ENCODE results near the gene MPV17L2. TPM values are rescaled to one million over a fixed set of nuclear protein-coding genes. Genes with fewer than 3 reads are reported as not detected.

Gene MPV17L2
- total and polyA plus RNA-seq, 2 experiments from 2014 or later, result 22.4 to 31.8 TPM

GRCh38 chr19:18193388-18194180, 566 bp downstream of the MPV17L2 start:
- WGBS (ENCODE audit: low lambda C conversion rate, missing lambda C conversion rate), result 6% methylated on average over 45 of the region's 46 CpGs
- Histone ChIP-seq H3K79me2 (no peaks in the 10 kb centered on the region), H3K9me3 (ENCODE audit: low read depth) (no peaks in the 10 kb centered on the region), H3K4me3 (peak overlapping the region; percentile 25), H3K27me3 (no peaks in the 10 kb centered on the region), H3K4me2 (peak overlapping the region; percentile 98), H3K9me2 (replicated peaks; ENCODE audit: insufficient read depth) (no peaks in the 10 kb centered on the region), H2AFZ (peak overlapping the region; percentile 0), H3K36me3 (replicated peaks; ENCODE audit: insufficient read depth, low read depth) (no peaks in the 10 kb centered on the region), H4K20me1 (ENCODE audit: insufficient read depth, poor library complexity, severe bottlenecking) (no peaks in the 10 kb centered on the region), H3K4me1 (ENCODE audit: insufficient read depth) (peaks cover 10% of the 10 kb centered on the region), H3K27ac (peak overlapping the region; percentile 41)
- no peak for DNase-seq (ENCODE audit: low spot score)
- TF ChIP-seq CTCF (IDR thresholded peaks at IDR 0.05; ENCODE audit: poor library complexity) (no peak), EZH2phosphoT487 (IDR thresholded peaks at IDR 0.05; ENCODE audit: low read depth, severe bottlenecking, unreplicated experiment) (no peak), EZH2 (IDR thresholded peaks at IDR 0.05; ENCODE audit: borderline replicate concordance) (no peak)

GRCh38 chr19:18194181-18194530, 1.1 kb downstream of the MPV17L2 start:
- Histone ChIP-seq H3K9me3 (ENCODE audit: low read depth) (no peaks in the 10 kb centered on the region), H3K36me3 (replicated peaks; ENCODE audit: insufficient read depth, low read depth) (no peaks in the 10 kb centered on the region), H3K4me2 (peak overlapping the region; percentile 98), H3K79me2 (no peaks in the 10 kb centered on the region), H3K27me3 (no peaks in the 10 kb centered on the region), H3K9me2 (replicated peaks; ENCODE audit: insufficient read depth) (no peaks in the 10 kb centered on the region), H3K27ac (no peak overlapping the region), H4K20me1 (ENCODE audit: insufficient read depth, poor library complexity, severe bottlenecking) (no peaks in the 10 kb centered on the region), H3K4me3 (no peak overlapping the region), H3K4me1 (ENCODE audit: insufficient read depth) (peaks cover 10% of the 10 kb centered on the region), H2AFZ (no peak overlapping the region)
- TF ChIP-seq EZH2phosphoT487 (IDR thresholded peaks at IDR 0.05; ENCODE audit: low read depth, severe bottlenecking, unreplicated experiment) (no peak), CTCF (IDR thresholded peaks at IDR 0.05; ENCODE audit: poor library complexity) (no peak), EZH2 (IDR thresholded peaks at IDR 0.05; ENCODE audit: borderline replicate concordance) (no peak)
- 73% methylated on average over 12 of the region's 12 CpGs for WGBS (ENCODE audit: low lambda C conversion rate, missing lambda C conversion rate)
- no peak for DNase-seq (ENCODE audit: low spot score)

- Histone ChIP-seq H3K4me1 (ENCODE audit: insufficient read depth) (peaks cover 10% of the 10 kb centered on the region), H3K9me3 (ENCODE audit: low read depth) (no peaks in the 10 kb centered on the region), H3K27ac (no peak overlapping the region), H3K36me3 (replicated peaks; ENCODE audit: insufficient read depth, low read depth) (no peaks in the 10 kb centered on the region), H3K79me2 (no peaks in the 10 kb centered on the region), H3K27me3 (no peaks in the 10 kb centered on the region), H2AFZ (no peak overlapping the region), H3K4me3 (no peak overlapping the region), H3K4me2 (peak overlapping the region; percentile 98), H4K20me1 (ENCODE audit: insufficient read depth, poor library complexity, severe bottlenecking) (no peaks in the 10 kb centered on the region), H3K9me2 (replicated peaks; ENCODE audit: insufficient read depth) (no peaks in the 10 kb centered on the region)
- TF ChIP-seq EZH2 (IDR thresholded peaks at IDR 0.05; ENCODE audit: borderline replicate concordance) (no peak), CTCF (IDR thresholded peaks at IDR 0.05; ENCODE audit: poor library complexity) (no peak), EZH2phosphoT487 (IDR thresholded peaks at IDR 0.05; ENCODE audit: low read depth, severe bottlenecking, unreplicated experiment) (no peak)
- no peak for DNase-seq (ENCODE audit: low spot score)
- WGBS (ENCODE audit: low lambda C conversion rate, missing lambda C conversion rate), result 66% methylated on average over 27 of the region's 27 CpGs
Measured at GRCh38 chr19:18194554-18195238, 1.7 kb downstream of the MPV17L2 start.
